Fibroblast of lung (primary cell): ENCODE measurements around the gene CAMTA1. TPM values are rescaled to one million over a fixed set of nuclear protein-coding genes. Genes with fewer than 3 reads are reported as not detected.

Experiments
- DNase-seq, 2 donors: peaks; one replicate each; pipeline versions ENCODE4 v3.0.0 to v3.0.0-alpha.2; 2010; ENCODE audit warnings: low read depth in 2 of 2
- H2AFZ ChIP-seq: 2 replicates; pipeline ENCODE4 v1.5.1; 2012; ENCODE audit warnings: low read length, control low read depth, inconsistent platforms
- H3K27ac ChIP-seq: 2 replicates; pipeline ENCODE4 v1.5.1; 2011; ENCODE audit warnings: low read length, control low read depth; ENCODE audit not compliant: insufficient read depth
- H3K27me3 ChIP-seq: 2 replicates; pipeline ENCODE4 v1.5.1; 2011; ENCODE audit warnings: mild to moderate bottlenecking, low read length; ENCODE audit not compliant: control insufficient read depth, insufficient read depth
- H3K36me3 ChIP-seq: 2 replicates; pipeline ENCODE4 v1.5.1; 2011; ENCODE audit warnings: low read length; ENCODE audit not compliant: control insufficient read depth, insufficient read depth
- H3K4me1 ChIP-seq: 2 replicates; pipeline ENCODE4 v1.5.1; 2011; ENCODE audit warnings: low read length; ENCODE audit not compliant: control insufficient read depth, insufficient read depth; ENCODE audit errors: extremely low read depth
- H3K4me2 ChIP-seq: 2 replicates; pipeline ENCODE4 v1.5.1; 2011; ENCODE audit warnings: low read length, control low read depth; ENCODE audit not compliant: insufficient read depth; ENCODE audit errors: extremely low read depth
- H3K4me3 ChIP-seq, 4 experiments: fragments of 200-600 bp in 1 of 4; sonication (generic) in 1 of 4; replicated peaks in 1 of 4; 2 replicates each; pipeline ENCODE4 v1.5.1; 2011 to 2016; ENCODE audit warnings: low read length in 4 of 4, low read depth in 3 of 4, mild to moderate bottlenecking in 3 of 4, control low read depth in 2 of 4, inconsistent platforms in 1 of 4, mixed read lengths in 1 of 4; ENCODE audit not compliant: insufficient read depth in 1 of 4; ENCODE audit errors: control extremely low read depth in 1 of 4
- H3K79me2 ChIP-seq: 2 replicates; pipeline ENCODE4 v1.5.1; 2012; ENCODE audit warnings: mild to moderate bottlenecking, low read length, inconsistent platforms; ENCODE audit not compliant: control insufficient read depth, insufficient read depth
- H3K9ac ChIP-seq: 2 replicates; pipeline ENCODE4 v1.5.1; 2011; ENCODE audit warnings: mild to moderate bottlenecking, low read length, control low read depth; ENCODE audit not compliant: insufficient read depth
- H3K9me3 ChIP-seq: 2 replicates; pipeline ENCODE4 v1.5.1; 2012; ENCODE audit warnings: low read depth, low read length; ENCODE audit not compliant: control insufficient read depth, insufficient read depth
- H4K20me1 ChIP-seq: 2 replicates; pipeline ENCODE4 v1.5.1; 2011; ENCODE audit warnings: low read length; ENCODE audit not compliant: control insufficient read depth, insufficient read depth; ENCODE audit errors: extremely low read depth
- EZH2 ChIP-seq: IDR thresholded peaks from 2 replicates; pipeline ENCODE4 v1.5.1; 2012; ENCODE audit warnings: low read length, control low read depth, mild to moderate bottlenecking; ENCODE audit errors: missing control alignments
- polyA plus RNA-seq, 2 donors: library from polyadenylated mRNA; depleted of rRNA in 1 of 2; stranded (reverse) in 1 of 2; unstranded in 1 of 2; fragments of >200 nt; gene quantifications; 2 replicates each; pipeline ENCODE4 v1.2.1, GENCODE V29; 2011 to 2012; ENCODE audit warnings: missing spikeins in 1 of 2
- total RNA-seq: library from RNA; depleted of rRNA; stranded (reverse); fragments of >200 nt; gene quantifications from 2 replicates; pipeline ENCODE4 v1.2.1, GENCODE V29; 2014
- TF ChIP-seq, protein P1 (sequence below), 2 donors: IDR thresholded peaks in 1 of 2; conservative IDR thresholded peaks in 1 of 2; 1 replicate in 1 of 2; 2 replicates in 1 of 2; pipeline ENCODE4 v1.5.1; 2011 to 2012; ENCODE audit warnings: low read length in 2 of 2, control low read depth in 1 of 2, inconsistent platforms in 1 of 2, low read depth in 1 of 2, mild to moderate bottlenecking in 1 of 2

The CAMTA1 gene
- total and polyA plus RNA-seq, 2 donors (not counting 1 experiment from before 2014, with no cell fraction given) = 47.6 to 86.0 TPM

DNA sequence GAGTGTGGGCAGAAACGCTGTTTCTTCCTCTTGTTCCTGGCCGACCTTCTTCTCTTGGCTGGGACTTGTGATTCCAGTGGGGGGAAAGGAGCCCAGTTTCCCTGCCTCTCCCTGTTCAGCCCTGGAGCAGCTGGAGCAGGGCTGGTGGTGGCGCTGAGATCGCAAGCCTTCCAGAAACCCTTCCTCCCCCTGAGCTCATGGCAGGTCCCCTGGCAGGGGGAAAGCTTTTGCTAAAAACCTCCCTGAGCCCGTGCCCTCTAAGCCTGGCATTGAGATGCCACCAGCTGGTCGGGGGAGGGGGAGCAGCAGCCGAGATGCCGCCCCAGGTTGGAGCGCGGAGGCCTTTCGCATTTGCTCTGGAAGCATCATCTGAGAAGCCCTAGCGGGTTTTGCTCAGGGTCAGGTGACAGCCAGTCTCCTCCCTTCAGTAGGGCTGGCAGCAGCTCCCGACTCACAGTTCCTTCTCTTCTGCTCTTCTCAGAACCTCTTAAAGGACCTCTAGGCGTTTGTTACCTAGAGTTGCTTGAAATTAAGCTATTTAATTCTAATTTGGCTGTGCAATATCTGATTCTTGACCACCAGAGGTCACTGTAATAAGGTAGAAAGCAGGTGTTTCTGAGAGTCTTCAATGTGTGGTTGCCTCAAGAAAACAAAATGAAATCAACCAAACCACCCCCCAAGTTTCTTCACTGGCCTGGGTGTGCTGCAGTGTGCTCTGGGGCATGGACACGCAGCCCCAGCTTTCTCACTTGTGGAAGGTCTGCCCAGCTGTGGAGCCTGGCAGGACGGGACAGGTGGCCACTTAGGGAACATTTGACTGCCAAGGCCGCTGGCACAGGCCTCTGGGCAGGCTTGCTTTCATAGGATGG lies 257.3 kb downstream of the CAMTA1 start:
- H3K27me3 ChIP-seq = no peaks in the 10 kb centered on the region
- no peak for TF ChIP-seq EZH2
- TF ChIP-seq, protein P1, sequence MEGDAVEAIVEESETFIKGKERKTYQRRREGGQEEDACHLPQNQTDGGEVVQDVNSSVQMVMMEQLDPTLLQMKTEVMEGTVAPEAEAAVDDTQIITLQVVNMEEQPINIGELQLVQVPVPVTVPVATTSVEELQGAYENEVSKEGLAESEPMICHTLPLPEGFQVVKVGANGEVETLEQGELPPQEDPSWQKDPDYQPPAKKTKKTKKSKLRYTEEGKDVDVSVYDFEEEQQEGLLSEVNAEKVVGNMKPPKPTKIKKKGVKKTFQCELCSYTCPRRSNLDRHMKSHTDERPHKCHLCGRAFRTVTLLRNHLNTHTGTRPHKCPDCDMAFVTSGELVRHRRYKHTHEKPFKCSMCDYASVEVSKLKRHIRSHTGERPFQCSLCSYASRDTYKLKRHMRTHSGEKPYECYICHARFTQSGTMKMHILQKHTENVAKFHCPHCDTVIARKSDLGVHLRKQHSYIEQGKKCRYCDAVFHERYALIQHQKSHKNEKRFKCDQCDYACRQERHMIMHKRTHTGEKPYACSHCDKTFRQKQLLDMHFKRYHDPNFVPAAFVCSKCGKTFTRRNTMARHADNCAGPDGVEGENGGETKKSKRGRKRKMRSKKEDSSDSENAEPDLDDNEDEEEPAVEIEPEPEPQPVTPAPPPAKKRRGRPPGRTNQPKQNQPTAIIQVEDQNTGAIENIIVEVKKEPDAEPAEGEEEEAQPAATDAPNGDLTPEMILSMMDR (conservative IDR thresholded peaks at IDR 0.05 in 1 of 2, IDR thresholded peaks at IDR 0.05 in 1 of 2; ENCODE audit: low read depth in 1 of 2, low read length in 2 of 2) = peak; percentile 46 to 68
- no peak overlapping the region for H3K9ac ChIP-seq
- DNase-seq = peak; percentile 21 to 51
- no peak overlapping the region for H2AFZ ChIP-seq
- H3K79me2 ChIP-seq = no peaks in the 10 kb centered on the region
- no peak overlapping the region for H3K4me3 ChIP-seq
- H3K4me2 ChIP-seq = no peak overlapping the region
- H3K36me3 ChIP-seq = no peaks in the 10 kb centered on the region
- no peak overlapping the region for H3K27ac ChIP-seq
- H3K9me3 ChIP-seq = no peaks in the 10 kb centered on the region
- H3K4me1 ChIP-seq = no peaks in the 10 kb centered on the region
- H4K20me1 ChIP-seq = no peaks in the 10 kb centered on the region

DNA sequence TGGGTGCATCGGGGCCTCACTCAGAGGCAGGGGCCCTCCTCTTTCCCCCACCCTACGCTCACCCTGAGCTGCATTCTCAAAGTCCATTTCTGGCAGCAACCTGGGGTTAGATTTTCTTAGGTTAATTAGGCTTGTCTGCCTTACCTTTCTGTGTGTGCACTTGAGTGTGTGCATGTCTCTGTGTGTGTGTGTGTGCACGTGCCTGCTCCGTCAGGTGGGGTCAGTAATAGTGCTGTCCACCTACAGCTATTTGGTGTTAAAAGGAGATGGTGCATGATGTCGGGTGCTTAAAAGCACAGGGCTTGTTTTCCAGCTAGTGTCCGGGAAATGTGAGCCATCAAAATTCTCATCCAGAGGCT lies 257.9 kb downstream of the CAMTA1 start:
- Histone ChIP-seq H3K27me3 (no peaks in the 10 kb centered on the region), H2AFZ (no peak overlapping the region), H3K27ac (no peak overlapping the region), H3K79me2 (no peaks in the 10 kb centered on the region), H3K9me3 (no peaks in the 10 kb centered on the region), H4K20me1 (no peaks in the 10 kb centered on the region), H3K9ac (no peak overlapping the region), H3K4me2 (no peak overlapping the region), H3K4me1 (no peaks in the 10 kb centered on the region), H3K36me3 (no peaks in the 10 kb centered on the region), H3K4me3 (no peak overlapping the region)
- TF ChIP-seq, protein P1 (conservative IDR thresholded peaks at IDR 0.05 in 1 of 2, IDR thresholded peaks at IDR 0.05 in 1 of 2; ENCODE audit: low read depth in 1 of 2, low read length in 2 of 2) = no peak
- TF ChIP-seq EZH2 = no peak
- no peak for DNase-seq

DNA sequence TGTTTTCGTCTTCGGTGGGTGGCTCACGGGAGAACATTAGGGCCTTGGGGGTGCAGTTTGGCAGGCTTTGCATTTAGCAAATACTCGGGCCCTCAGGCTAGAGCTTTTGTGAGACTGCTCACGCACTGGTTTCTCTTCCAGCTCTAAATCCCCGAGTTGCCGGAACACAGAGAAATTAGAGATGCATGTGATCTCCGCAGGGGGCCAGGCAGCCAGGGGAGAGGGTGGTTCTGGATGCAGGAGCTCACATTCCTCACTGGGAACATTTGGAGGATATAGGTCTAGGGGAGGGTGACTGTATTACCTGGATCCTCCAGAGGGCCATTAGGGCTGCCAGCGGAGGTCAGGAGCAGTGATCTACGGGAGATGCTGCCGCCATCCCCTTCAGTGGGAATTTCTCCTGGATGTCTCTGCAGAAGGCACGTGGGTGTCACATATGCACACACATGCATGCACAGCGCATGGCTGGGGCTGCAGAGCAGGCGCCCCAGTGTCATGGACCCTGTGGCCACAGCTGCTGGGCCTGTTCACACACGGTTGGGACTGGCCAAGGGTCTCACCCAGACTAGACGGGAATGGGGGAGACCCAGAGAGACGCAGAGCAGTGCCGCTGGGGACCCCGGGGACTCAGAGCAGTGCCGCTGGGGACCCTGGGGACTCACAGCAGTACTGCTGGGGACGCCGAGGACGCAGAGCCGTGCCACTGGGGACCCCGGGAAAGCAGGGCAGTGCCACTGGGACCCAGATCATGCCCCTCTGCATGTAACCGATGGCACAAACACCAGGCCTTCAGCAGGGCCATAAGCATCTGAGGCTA lies 258.7 kb downstream of the CAMTA1 start:
- Histone ChIP-seq H2AFZ (no peak overlapping the region), H4K20me1 (no peaks in the 10 kb centered on the region), H3K79me2 (no peaks in the 10 kb centered on the region), H3K36me3 (no peaks in the 10 kb centered on the region), H3K27me3 (no peaks in the 10 kb centered on the region), H3K4me2 (no peak overlapping the region), H3K9me3 (no peaks in the 10 kb centered on the region), H3K9ac (no peak overlapping the region), H3K4me3 (no peak overlapping the region), H3K27ac (no peak overlapping the region), H3K4me1 (no peaks in the 10 kb centered on the region)
- DNase-seq = no peak
- TF ChIP-seq EZH2 = no peak
- TF ChIP-seq, protein P1 (conservative IDR thresholded peaks at IDR 0.05 in 1 of 2, IDR thresholded peaks at IDR 0.05 in 1 of 2; ENCODE audit: low read depth in 1 of 2, low read length in 2 of 2) = no peak
